ENCODE results near the gene IGSF23.

Gene IGSF23, protein sequence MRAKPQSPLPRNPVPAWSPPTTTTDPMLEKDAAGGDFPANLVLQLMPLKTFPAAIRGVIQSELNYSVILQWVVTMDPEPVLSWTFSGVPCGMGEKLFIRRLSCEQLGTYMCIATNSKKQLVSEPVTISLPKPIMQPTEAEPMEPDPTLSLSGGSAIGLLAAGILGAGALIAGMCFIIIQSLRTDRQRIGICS

DNA sequence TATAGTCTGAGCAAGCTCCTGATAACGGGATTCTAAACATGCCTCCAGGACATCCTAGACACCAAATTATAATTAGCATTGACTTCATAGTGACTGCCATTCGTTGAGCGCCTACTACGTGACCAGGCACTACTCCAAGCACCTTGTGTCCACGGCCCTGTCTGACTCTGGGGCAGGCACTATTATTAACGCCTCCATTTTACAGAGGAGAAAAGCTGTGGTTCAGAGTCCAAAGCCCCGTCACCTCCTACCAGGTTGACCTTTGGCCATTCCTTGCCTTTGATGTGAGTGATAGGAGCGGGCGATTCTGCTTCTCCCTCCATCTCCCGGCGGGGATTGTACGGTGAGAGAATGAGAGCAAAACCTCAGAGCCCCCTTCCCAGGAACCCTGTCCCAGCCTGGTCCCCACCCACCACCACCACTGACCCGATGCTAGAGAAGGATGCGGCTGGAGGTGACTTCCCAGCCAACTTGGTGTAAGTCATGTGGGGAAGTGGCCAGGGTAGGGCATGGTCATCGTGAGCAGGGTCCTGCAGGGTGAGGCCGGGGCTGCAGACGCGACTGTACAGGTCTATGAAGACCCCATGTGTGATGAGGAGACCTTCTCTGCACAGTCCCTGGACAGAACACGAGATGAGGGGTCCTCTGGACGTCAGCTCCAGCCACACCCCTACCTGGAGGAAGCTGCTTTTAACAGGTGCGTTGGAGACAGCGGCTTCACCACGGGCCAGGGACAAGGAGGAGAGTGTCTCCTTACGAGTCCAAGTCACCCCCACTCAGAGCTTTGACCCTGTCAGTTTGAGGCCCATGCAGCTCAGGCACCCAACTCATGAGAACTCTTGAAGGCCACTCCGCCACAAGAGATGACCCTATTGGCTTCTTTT, at the start of gene IGSF23:
Gene IGSF23 (plus strand): TSS at position 269 of the 884 bp plus-strand sequence. CDS start 83 bp downstream, at position 352.
- no peak for DNase-seq

DNA sequence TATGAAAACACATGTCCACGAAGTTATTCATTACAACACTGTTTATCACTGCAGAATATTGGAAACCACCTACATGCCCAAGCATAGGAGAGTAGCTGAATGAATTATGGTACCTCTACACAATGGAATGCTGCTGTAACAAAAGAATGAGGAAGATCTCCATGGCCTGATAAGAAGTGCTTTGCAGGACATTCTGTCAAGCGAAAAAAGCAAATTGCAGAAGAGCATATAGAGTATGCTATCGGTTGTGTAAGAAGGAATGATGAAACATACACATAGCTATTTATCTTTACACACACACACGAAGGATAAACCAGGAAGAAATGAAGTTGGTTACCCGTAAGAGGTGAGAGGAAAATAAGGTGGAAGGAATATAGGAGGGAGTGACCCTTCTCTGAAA, 46.4 kb upstream of the IGSF23 start:
- DNase-seq, result no peak

DNA sequence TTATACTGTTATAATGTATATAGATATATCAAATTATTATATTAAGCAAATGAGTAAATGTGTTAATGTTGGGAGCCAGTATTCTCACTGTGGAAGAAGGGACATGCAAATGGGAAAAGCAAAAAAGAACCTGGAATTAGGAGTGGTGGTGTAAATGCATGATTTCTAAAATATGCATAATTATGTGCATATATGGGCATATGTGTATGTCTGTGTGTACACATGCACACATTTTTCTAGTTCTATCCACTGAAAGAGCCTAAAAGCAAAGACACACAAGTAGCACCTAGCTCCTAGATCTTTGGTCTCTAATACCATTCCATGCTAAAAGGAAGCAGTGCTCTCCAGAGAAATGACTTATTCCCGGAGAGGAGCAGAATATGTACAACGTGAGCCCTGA, 45.6 kb upstream of the IGSF23 start:
- no peak for DNase-seq

DNA sequence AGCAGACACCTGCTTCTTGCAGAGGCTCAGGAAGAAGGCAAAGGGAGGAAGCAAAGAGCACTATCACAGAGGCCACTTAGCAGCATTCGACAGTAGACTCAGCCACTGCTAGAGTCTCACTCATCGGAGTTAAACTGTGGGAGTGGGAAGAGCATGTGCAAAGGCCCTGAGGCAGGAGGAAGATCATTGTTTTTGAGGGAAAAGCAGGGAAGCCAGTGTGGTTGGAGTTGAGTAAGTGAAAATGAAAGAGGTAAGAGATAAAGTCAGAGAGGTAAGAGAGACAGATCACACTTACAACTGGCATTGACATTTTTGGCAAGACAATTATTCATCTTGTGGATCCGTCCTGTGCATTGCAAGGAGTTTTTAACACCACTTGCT, 42.8 kb upstream of the IGSF23 start:
- DNase-seq, result no peak

DNA sequence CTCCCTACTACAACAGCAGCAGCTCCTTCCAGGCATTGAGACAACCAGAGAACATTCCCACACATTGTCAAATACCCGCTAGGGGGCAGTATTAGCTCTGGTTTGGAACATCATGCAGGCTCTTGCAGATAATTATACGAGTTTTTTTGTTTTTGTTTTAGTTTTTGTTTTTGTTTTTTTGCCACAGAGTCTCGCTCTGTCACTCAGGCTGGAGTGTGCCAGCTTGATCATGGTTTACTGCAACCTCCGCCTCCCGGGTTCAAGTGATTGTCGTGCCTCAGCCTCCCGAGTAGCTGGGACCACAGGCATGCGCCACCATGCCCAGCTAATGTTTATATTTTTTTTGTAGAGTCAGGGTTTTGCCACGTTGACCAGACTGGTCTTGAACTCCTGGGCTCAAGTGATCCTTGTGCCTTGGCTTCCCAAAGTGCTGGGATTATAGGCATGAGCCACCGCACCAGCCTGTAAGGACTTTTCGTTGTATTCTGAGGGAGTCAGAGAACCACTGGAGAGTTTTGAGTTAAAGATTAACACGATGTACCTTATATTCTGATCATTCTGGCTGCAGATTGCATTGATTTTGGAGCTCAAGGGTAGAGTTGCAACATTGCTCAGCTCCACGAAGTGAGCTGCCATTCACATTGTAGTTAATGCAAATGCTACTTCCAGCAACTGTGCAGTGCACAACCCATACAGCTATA, 42.2 kb upstream of the IGSF23 start:
- peak; percentile 61 for DNase-seq

DNA sequence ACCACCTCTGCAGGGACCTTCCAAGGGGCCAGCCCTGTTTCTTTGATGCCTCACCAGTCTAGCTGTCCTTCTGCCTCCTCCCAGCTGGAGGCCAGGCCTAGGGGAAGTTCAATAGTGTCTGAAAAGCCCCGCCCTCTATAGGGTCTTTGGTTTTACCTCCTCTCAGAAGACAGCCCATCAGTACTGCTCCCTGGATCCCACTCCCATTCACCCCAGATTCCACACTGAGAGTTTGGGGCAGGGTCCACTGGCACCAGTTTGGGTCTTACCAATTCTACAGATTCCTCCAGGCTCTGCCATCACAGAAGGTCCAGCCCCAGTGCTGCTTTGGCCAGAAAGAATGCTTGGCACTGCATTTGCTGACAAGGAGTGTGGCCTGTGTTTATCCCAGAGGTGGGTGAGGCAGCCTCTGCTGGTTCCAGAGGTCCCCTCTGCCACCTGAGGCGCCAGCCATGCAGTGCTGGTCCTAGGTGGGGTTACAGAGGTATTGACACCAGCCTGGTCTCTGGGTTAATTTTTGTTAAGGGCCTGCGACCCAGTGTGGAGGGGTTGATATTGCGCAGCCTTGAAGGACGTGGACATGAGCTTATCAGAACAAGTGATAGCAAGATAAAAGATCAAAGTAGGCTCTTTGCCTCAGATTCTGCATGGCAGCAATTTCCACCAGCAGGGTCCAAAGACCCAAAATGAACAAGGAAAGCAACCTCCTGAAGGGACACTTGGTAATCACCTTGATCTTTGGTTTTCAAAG, 41.4 kb upstream of the IGSF23 start:
- no peak for DNase-seq

DNA sequence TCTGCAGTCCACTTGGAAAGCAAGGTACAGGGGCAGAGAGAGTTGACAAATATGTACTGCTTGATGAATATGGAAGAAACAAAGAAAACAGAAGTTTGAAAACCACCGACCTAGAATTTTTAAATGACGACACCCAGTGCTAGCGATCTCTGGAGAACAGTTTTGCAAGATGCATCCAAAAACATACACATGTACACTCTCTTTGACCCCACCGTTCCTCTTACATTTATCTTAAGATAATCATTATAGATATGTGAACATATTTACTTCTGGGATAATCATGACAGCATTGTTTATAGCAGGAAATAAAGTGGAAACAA, 40.8 kb upstream of the IGSF23 start:
- no peak for DNase-seq

DNA sequence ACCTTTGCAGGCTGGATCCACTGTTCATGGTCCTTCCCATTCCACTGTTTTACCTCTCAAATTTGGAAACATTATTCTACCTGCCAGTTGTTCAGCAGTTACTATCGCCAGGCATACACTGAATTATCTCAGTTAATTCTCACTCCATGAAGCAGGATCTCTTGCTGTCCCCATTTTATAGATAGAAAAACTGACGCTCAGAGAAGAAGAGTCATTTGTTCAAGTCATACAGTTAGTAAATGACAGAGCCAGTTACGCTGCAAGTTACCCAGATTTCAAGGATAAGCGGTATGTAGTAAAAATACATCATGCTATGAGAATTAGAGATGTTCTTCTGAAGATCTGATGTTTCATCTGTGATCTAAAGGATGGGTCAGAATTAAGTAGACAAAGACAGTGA, 40.2 kb upstream of the IGSF23 start:
- no peak for DNase-seq

DNA sequence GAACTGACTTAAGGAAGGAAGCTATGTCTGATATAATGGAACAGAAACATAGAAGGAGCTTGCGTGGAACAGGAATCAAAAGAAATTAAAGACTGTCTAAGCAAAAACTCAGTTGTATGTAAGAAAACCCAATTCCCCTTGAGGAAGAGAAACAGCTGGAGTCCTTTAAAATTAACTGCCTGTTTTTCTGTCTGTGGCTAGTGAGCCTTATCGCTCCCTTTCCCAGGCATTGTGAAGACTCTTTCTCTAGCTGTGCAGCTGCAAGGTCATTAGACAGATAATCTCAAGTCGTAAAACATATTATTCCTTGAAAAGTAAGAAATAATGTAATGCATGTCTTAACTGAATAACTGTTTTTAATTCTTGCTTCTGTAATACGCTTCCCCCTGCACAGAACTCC, 39.7 kb upstream of the IGSF23 start:
- no peak for DNase-seq

DNA sequence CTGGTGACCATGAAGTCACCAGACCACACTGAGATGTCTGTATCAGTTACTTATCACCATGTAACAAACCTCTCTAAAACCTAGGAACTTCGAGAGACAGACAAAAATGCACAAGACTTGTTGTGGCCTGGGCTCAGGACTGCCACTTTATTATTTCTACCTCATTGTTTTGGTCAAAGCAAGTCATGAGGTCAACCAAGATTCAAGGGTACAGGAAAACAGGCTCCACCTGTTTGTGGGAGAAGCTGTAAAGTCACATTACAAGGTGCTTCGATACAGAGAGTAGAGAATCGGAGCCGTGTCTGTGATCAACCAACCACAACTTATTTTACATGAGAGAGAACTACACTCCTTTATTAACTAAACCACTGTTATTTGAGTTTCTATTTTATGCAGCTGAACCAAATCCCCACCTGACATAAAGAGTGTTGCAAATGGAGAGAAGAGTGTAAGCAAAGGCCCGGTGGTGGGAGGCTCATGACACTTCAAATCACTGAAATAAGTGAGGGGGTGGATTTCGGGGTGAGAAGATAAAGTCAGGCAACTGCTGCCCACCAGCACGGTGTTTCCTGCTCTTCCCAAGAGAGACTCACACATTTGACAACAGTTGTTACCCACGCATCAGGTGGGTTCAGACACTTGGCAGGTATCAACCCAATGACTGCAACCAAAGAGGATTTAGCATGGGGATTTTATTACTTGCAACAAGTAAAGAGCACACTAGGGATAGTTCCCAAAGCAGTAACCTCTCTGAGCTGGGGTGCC, 39.0 kb upstream of the IGSF23 start:
- DNase-seq, result no peak

DNA sequence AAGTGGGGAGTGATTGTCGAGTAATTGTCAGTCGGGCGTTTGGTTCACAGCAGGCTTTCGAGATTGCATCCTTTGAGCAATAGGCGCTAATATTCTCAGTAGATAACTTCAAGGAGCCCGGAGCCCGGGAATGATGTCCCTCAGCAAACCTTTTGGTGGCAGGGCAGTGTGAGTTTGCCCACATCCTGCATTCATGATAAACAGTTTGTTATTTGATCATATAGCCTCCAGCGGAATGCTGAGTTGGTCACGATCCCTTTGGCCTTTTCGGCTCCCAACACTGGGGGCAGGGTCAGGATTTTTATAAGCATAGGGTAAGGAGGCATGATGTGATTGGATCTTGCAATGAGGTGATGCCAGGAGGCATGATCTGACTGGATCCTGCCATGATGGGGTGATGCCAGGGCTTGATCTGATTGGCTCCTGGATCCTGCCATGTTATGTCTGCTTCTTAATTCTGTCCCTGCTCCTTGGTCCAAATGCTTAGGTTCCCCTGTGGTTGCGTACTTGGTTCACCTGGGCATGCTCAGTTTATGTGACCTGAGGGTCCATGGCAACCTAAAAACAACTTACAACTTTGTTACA, 38.2 kb upstream of the IGSF23 start:
- no peak for DNase-seq

DNA sequence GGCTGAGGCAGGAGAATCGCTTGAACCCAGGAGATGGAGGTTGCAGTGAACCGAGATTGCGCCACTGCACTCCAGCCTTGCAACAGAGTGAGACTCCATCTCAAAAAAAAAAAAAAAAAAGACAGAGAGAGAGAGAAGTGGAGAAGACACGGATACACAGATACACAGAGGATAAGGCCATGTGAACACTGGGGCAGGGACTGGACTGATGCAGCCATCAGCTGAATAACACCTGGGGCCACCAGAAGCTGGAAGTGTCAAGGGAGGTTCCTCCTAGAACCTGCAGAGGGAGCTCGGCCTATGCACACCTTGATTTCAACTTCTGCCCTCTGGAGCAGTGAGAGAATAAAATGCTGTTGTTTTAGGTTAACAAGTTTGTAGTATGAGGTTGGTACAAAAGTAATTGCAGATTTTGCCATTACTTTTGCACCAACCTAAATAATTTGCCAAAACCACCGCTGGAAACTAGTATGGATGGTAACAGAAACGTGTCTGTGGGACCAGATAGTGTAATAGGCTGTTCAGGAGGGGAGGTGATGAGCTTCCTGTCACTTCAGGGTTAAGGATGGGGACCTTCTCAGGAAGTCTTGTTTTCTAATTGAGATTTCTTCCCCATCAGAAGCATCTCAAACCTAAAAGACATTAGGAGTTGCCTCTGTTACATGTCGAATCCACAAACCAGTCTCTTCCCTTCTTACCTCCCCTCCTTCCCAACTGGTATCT, 36.4 kb upstream of the IGSF23 start:
- peak; percentile 6 for DNase-seq

DNA sequence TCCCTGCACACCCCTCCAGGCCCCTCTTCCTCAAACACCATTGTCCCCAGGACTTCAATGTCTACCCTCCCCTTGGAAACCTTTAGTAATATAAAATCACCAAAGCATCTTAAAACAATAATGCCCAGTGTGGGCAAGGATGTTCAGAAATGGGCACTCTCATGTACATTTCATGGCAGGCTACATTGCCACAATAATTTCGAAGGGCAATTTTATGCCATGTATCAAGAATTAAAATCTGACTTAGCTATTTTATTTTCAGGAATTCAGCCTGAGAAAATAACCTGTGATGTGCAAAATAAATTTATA, 35.8 kb upstream of the IGSF23 start:
- no peak for DNase-seq

DNA sequence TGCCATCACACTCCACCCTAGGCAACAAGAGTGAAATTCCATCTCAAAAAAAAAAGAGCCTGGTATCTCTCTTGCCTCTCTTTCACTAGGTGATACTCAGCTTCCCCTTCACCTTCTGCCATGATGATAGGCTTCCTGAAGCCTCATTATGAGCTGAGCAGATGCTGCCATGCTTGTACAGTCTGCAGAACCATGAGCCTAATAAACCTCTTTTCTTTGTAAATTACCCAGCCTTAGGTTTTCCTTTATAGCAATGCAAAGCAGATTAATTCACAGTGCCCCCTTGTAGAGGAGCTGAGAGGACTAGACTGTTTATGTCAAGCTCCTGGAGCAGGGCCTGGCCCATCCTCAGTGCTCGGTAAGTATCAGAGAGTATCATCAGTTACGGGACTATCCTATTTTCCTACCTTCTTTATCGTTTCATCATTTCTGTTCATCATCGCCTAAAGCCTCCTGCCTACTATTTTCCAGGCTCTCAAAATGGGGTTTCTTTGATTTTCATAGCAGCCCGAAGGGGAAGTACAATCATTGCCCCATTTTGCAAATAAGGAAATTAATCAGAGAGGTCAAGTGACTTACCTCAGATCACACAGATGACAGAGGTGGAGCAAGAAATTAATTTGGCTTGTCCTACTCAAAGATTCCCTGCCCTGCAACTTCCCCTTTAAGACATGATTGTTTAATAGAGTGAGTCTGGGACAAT, 33.5 kb upstream of the IGSF23 start:
- no peak for DNase-seq

DNA sequence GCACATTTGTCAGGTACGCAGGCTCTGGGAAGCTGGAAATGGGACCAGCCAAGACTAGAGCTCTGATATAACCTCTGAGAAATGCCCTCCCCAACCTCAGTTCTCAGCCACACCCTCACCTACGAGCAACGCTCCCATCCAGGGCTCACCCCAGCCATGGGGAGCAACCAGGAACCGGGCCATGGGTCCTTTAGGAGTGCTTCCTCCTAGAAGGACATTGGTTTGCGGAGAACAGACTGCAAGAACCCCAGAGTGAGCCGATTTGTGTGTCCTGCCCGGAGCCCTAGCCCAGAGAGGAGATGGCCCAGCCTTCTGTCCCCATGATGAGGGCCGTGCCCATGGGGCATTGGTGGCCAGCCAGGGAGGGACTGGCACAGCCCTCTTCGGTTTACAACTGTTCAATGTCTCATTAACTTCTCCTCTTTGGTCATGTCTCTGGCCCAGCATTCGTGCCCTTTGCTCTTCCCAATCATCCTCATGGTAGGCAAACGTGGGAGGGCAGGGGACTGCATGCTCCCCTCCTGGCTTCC, 32.9 kb upstream of the IGSF23 start:
- DNase-seq, result no peak

DNA sequence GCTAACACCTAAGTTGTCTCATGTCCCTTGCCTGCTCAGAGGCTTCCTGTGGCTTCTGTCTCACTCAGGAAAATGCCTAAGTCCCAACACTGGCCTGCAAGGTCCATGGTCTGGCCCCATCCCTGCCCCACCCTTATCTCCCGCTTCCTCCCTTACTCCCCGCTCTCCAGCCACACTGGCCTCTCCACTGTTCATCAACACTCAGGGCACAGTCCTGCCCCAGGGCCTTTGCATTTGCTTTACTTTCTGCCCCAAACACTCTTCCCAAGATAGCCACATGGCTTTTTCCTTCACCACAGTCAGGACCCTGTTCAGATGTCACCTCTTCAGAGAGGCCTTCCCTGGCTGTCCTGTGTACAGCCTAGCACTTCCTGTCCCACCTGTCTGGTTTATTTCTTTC, 32.1 kb upstream of the IGSF23 start:
- DNase-seq, result no peak

DNA sequence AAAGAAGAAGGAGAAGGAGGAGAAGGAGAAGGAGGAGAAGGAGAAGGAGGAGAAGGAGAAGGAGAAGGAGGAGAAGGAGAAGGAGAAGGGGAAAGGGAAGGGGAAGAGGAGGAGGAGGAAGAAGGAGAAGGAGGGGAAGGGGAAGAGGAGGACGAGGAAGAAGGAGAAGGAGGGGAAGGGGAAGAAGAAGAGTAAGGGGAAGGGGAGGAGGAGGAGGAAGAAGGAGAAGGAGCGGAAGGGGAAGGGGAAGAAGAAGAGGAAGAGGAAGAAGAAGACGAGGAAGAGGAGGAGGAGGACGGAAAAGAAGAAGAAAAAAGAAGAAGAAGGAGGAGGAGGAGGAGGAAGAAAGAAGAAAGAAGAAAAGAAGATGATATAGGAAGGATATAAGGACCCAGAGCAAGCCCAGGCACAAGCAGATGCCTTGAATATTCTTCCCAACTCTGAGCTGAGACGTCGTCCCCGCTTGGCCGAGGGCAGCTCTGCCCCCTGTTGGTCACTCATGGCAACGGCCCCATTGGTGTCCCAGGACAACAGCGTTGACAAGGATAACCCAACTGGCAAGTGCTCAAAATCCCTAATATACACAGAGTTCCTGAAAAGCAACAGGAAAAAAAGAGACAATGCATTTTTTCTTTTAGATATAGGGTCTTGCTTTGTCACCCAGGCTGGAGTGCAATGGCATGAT, 30.6 kb upstream of the IGSF23 start:
- DNase-seq, result no peak

DNA sequence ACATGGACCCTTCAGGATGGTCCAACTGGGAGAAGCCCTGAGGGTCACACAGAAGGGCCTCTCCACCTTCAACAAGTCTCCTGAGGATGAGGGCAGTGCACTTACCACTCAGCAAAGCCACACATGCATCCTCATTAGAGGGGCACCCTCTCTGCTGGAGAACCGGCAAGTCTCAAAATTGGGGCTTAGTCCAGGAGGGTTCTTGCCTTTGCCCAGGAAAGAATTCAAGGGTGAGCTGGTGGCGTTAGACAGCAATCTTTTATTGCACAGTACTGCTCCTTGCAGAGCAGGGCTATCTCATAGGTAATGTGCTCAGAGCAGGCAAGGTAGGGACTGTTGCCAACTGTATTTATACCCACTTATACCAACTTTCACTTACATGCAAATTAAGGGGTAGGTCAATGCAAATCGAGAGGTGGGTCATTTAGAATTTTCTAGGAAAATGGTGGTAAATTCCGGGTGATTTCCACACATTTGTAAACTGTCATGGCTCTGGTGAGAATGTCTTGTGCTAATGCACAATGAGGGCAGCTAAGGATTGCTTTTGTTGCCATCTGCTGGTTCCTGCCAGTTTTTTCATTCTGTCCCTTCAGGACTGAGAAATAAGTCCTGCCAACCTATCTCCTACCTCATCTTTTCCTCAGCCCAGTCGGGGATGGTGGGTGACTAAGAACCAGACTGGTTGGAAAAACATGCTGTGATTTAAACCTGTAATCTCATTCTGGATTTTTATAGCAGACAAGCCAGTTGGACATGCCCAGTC, 27.8 kb upstream of the IGSF23 start:
- no peak for DNase-seq

All from stimulated activated CD4-positive, alpha-beta T cell treated with anti-CD3 and anti-CD28 coated beads, Interleukin-4, amount 100 ng/mL, for 24 hours (primary cell).